IPS-11a (cell line): ENCODE data around the gene RNU1-1.
"Not testable (repeated sequence)": the region's sequence is repeated elsewhere in the genome, so short reads cannot be mapped to it uniquely, and the experiment has no call there.

Experiments used
- H3K4me3 ChIP-seq: one replicate; pipeline ENCODE4 v1.5.1; 2013; ENCODE audit warnings: low read depth, low read length, control low read depth

RNU1-1 gene

DNA sequence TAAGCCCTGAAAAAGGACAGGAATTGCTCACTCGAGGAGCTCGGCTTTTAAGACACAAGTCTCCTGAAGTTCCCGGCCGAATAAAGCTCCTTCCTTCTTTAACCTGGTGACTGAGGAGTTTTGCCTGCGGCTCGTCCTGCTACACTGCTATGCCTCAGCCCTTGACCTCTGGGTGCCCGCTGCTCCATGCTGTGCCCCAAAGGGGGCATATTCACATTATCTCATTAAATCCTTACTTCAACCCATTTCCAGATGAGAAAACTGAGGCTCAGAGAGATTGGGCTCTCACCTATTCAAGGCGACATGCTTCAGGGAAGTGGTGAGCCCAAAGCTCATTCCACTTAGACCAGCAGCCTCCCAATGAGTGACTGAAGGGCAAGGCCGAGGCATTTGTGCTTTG is 20.4 kb downstream of the RNU1-1 start:
- not testable (repeated sequence) for H3K4me3 ChIP-seq

GRCh38 chr1:16492937-16493336 is 21.1 kb downstream of the RNU1-1 start:
- H3K4me3 ChIP-seq: not testable (repeated sequence)

DNA sequence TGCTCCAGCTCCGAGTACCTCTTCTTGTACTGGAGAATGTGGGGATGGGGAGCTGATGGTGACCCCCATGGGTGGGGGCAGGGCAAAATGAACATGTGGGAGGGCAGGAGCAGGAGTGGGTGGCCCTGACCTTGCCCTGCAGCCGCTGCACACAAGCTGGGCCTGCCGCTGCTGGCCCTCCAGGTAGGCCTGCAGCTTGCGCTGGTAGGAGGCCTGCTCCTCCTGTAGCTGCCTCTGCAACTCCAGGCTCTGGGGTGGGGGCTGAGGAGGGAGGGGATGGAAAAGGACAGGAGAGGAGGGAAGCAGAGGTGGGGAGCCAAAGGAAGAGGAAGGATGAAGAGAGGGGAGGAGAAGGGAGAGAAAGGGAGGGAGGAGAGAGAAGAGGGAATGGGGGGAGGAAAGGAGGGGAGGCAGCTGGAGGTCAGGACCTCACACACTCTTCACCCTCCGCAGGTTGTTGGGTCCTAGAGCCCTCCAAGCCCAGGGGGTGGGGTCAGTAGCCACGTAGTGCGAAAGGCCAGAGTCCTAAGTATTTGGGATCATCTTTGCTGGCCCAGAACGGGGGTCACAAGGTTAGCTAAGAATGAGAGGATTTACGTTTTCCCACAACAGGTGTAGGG is 22.9 kb downstream of the RNU1-1 start:
- no peak overlapping the region for H3K4me3 ChIP-seq

DNA sequence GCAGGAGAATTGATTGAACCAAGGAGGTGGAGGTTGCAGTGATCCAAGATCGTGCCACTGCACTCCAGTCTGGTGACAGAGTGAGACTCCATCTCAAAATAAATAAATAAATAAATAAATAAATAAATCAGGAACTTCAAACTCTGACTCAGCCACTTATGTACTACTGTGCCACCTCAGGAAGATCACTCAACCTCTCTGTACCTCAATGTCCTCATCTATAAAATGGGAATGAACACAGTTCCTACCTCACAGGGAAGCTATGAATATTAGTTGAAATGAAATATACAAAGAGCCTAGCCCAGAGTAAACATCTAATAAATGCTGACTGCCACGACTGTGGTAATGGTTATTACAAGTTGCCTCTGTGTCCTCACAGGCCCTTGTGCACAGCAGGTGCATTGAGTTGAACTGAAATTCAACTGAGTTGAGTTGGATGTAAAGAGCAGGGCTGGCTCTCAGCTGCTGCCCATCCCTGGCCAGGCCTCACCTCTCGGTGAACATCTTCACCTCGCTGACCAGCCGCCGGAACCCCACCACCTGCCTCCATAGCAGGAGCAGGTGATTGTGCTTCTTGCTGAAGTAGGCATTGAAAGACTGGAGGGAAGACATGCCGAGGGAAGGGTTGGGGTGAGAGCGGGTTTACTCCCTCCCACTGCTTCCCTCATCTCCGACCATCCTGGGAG is 24.7 kb downstream of the RNU1-1 start:
- H3K4me3 ChIP-seq: not testable (repeated sequence)

DNA sequence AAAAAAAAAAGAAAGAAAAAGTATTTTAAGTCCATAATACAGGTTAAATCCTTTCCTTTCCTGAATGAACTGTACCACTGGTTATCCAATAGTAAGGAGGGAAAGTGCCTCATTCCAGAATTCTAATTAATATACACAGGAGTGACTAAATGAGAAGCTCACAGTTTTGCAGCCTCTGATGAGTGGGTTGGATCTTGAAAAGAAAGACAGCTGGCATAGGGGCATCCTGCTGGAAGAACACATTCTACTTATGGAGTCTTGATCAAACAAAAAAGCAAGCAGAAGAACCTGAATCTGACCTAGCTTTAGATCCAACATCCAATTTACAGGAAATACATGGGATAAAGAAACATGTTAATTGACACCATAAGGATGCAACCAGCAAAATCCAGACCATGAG is 27.1 kb downstream of the RNU1-1 start:
- not testable (repeated sequence) for H3K4me3 ChIP-seq

- not testable (repeated sequence) for H3K4me3 ChIP-seq
These were observed 27.8 kb downstream of the RNU1-1 start for GRCh38 chr1:16486316-16486715.

DNA sequence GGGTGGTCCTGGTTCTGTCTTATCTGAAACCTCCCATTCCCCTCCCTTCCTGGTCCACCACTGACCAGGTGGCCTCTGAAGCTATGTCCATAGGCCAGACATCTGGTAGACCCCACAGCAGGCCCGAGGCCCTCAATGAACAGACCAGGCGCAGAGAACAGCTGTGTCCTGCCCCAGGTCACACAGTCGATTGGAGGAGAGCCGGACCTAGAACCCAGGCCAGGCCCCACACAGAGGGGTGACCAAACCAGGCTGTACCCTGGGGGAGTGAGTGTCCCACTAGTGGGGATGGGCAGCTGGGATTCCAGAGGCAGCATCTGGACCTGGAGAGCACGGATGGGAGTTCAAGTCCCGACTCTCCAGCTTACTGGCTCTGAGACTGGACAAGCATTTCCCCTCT is 29.2 kb downstream of the RNU1-1 start:
- no peak overlapping the region for H3K4me3 ChIP-seq

DNA sequence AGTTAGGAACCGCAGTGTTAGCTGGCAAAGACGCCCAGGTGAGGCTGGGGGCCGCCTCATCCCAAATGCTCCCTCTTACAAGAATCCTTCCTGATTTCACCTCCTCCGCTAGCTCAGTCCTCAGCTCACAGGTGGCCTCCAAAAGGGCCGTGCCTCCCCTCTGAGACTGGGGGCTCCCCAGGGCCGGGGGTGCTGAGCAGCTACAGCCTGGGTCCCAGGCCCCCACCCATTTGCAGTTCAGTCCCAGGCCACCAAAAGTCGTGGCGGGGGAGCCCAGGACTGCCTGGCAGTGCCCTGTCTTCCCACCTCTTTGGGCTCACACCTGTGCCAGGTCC is 29.6 kb downstream of the RNU1-1 start:
- H3K4me3 ChIP-seq: no peak overlapping the region

- not testable (repeated sequence) for H3K4me3 ChIP-seq
These were observed 30.2 kb downstream of the RNU1-1 start for GRCh38 chr1:16483639-16484500.

DNA sequence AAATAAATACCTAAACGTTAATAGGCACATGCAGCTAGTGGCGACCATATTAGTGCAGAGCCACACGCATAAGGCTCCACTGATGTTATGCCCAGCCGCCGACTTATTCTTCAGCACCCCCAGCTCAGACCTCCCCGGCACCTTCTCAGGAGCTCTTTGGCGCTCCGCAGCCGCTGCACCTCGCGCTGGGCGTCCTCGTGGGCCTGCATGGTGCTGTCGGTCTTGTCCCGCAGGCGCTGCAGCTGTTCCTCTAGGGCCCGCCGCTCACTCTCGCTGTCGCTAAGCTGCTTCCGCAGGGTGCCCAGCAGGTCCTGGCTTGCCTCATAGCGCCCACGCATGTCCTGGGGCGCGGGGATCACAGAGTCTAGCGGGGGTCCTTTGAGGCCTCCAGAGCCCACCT is 30.9 kb downstream of the RNU1-1 start:
- not testable (repeated sequence) for H3K4me3 ChIP-seq

DNA sequence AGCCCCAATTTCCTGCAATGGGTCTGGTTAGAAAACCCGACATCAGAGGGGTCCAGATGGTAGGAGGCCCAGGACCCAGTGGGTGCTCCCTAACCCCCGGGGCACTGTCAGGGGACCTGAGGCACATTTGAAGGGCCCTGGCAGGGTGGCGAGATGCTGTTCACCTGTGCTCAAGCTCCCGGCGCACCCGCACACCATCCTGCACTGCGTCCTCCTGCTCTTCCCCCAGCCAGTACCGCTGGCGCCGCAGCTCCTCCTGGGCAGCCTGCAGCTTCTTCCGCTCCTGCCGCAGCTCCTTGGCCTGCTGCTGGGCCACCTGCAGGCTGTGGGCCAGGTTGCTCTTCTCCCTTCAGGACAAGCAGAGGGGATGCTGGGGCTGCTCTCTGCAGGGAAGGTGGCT is 36.0 kb downstream of the RNU1-1 start:
- no peak overlapping the region for H3K4me3 ChIP-seq

DNA sequence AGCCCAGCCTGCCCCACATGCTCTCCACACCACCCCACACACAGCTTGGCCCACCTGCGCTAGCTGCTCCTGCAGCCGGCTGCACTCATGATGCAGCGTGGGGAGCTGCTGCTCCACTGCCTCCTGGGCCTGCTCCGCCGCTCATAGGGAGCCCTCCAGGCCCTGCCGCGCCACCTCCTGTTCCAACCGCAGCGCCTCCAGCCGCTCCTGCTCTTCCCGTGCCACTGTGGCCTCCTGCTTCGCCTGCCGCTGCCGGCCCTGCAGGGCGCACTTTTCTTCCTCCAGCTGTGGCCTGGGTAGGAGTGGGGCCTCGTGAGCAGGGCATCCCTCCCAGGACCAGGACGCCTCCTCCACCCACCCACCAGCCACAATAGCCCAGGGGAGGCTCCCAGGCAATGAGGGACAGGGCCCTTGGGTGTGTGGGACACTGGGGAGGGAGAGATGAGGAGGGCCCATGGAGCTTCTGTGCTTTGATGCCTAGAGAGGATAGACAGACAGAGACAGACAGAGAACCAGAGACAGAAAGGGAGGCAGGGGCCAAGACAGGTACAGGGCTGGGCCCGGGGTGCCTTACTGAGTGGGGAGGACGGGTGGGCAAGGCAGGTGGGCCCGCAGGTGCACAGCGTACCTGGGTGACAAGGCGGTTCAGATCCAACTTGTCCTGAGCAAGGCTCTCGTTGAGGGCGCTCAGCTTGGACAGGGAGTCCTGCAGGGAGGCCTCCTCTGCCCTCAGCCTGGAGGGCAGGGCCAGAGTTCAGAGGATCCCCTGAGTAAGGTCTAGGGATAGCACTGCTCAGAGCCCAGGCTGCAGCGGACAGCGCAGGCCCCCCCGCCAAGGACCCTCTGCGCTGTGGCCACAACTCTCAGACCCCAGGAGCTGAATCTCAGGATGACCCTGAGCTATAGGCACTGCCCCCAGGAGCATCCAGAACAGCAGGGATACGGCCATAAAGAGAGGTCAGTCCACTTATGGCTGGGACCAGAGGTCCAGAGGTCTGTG is 38.0 kb downstream of the RNU1-1 start:
- not testable (repeated sequence) for H3K4me3 ChIP-seq

- not testable (repeated sequence) for H3K4me3 ChIP-seq
These were observed 39.2 kb downstream of the RNU1-1 start for GRCh38 chr1:16474891-16475290.

DNA sequence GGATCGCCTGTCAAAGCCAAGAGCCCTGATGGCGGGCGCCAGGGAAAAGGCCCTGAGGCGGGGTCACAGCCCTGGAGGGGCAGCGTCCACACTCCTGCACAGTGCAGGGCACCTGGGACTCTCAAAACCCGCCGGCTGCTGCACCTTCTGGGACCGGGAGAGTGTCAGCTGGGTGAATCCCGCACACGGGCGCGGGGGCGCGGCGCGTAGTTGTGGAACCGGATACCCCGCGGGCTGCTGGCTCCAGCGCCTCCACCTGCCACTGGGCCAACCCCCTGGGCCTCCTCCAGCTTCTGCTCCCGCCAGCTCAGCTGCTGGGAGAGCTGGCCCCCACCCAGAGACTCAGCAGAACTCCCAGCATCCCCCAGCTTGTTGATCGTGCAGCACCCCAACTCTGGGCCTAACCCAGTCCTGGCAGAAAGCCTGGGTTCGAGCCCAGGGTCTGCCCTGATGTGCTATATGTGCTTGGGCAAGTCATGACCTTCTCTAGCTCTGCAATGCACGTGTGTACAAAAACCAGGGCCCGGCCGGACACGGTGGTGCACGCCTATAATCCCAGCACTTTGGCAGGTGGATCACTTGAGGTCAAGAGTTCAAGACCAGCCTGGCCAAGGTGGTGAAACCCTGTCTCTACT is 39.8 kb downstream of the RNU1-1 start:
- no peak overlapping the region for H3K4me3 ChIP-seq

- no peak overlapping the region for H3K4me3 ChIP-seq
These were observed 45.5 kb downstream of the RNU1-1 start for GRCh38 chr1:16468558-16468957.

GRCh38 chr1:16464917-16465625 is 49.0 kb downstream of the RNU1-1 start:
- H3K4me3 ChIP-seq: no peak overlapping the region
